Esophagus muscularis mucosa (tissue), 3 donors: ENCODE results near the gene EFCAB8.

Experiments used
- POLR2A ChIP-seq: fragments of 450-650 bp; IDR thresholded peaks from one replicate; pipeline ENCODE4 v1.6.1; 2017; ENCODE audit warnings: antibody characterized with exemption, moderate library complexity, mild to moderate bottlenecking, low read depth
- TF ChIP-seq, protein P1 (sequence below), 3 experiments: fragments of 200-600 bp in 2 of 3; fragments of 450-650 bp in 1 of 3; sonication (generic) in 2 of 3; IDR thresholded peaks; one replicate each; pipeline ENCODE4 v1.5.1; 2017 to 2019; ENCODE audit warnings: antibody characterized with exemption in 3 of 3, mild to moderate bottlenecking in 2 of 3, moderate library complexity in 1 of 3

DNA sequence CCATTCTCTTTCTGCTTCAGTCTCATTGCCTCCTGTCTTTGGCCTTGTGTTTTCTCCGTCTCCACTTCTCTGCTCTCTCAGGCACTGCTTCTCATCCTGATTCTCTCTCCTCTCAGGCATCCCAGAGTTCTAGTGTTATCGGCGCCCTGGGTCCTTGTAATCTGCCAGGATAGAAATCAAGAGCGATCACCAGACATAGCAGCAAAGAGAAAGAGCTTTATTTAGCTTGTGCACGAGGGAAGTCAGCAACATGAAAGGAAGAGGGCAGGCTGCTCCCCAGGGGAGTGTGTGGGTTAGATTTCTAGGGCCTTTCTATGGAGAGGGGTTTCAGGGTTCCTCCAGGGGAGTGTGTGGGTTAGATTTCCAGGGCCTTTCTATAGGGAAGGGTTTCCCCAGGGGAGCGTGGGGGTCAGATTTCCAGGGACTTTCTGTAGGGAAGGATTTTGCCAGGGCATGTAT lies 113.0 kb downstream of the EFCAB8 start:
- TF ChIP-seq, protein P1, sequence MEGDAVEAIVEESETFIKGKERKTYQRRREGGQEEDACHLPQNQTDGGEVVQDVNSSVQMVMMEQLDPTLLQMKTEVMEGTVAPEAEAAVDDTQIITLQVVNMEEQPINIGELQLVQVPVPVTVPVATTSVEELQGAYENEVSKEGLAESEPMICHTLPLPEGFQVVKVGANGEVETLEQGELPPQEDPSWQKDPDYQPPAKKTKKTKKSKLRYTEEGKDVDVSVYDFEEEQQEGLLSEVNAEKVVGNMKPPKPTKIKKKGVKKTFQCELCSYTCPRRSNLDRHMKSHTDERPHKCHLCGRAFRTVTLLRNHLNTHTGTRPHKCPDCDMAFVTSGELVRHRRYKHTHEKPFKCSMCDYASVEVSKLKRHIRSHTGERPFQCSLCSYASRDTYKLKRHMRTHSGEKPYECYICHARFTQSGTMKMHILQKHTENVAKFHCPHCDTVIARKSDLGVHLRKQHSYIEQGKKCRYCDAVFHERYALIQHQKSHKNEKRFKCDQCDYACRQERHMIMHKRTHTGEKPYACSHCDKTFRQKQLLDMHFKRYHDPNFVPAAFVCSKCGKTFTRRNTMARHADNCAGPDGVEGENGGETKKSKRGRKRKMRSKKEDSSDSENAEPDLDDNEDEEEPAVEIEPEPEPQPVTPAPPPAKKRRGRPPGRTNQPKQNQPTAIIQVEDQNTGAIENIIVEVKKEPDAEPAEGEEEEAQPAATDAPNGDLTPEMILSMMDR (IDR thresholded peaks at IDR 0.05) = no peak
- no peak for TF ChIP-seq POLR2A
